Hematopoietic multipotent progenitor cell treated with erythropoietin and hydrocortisone succinate and interleukin-3 and kit ligand, for 6 days (in vitro differentiated cells): ENCODE results near the gene BHMT2.
A peak's percentile ranks its signal among the peaks of the same experiment; 100 is the strongest.

Experiments used
- DNase-seq: peaks from one replicate; pipeline ENCODE4 v3.0.0-alpha.2; 2015

The BHMT2 gene

DNA sequence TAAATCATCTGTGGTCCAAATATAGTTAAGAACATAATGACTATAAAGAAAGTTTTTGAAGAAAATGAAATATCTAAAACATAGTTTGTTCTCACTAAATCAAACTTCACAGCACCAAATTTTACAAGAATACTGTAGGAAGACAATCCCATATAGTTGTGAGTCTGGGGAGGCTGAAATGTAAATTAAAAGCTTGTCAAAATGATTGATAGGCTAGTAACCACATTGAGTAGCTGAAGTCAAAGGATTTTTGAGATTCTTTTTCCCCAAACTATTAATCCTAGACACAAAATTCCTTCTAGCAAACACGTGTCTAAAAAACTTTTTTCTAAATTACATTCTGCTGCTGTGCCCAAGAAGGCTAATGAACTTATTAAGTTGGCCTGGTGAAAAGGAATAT lies 55.0 kb downstream of the BHMT2 start:
- DNase-seq, result no peak

DNA sequence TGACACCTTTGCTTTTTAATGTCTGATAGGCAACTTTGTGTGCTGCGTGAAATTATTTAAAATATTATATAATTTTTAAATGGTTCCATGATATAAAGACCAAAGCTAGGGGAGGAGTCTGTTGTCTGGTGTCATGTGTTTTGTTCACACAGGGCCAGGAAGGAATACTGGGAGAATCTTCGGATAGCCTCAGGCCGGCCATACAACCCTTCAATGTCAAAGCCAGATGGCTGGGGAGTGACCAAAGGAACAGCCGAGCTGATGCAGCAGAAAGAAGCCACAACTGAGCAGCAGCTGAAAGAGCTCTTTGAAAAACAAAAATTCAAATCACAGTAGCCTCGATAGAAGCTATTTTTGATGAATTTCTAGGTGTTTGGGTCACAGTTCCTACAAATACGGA lies 61.2 kb downstream of the BHMT2 start:
- DNase-seq, result no peak

DNA sequence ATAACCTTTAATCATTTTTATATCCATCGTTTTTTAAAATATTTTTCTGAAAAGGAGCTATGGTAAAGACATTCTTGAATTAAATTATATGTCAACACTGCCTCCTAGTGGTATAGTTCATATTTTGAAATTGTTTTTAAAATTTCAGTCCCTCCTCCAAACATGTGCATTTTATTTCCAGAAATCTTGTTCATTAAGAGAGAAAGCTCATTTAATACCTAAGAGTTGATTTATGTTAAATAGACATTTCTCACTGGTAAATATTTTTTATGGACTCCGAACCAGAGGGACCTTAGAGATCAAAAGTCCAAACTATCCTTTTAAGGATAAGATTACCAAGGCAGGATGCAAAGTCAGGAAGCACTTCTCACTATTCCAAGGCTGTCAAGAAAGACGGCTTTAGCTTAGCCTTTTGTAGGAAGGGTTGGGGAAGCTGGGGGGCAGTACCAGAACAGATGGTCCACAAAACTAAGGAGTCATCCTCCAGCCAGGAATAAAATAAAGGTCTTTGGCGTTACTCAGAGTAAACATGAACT lies 63.6 kb downstream of the BHMT2 start:
- peak; percentile 84 for DNase-seq

DNA sequence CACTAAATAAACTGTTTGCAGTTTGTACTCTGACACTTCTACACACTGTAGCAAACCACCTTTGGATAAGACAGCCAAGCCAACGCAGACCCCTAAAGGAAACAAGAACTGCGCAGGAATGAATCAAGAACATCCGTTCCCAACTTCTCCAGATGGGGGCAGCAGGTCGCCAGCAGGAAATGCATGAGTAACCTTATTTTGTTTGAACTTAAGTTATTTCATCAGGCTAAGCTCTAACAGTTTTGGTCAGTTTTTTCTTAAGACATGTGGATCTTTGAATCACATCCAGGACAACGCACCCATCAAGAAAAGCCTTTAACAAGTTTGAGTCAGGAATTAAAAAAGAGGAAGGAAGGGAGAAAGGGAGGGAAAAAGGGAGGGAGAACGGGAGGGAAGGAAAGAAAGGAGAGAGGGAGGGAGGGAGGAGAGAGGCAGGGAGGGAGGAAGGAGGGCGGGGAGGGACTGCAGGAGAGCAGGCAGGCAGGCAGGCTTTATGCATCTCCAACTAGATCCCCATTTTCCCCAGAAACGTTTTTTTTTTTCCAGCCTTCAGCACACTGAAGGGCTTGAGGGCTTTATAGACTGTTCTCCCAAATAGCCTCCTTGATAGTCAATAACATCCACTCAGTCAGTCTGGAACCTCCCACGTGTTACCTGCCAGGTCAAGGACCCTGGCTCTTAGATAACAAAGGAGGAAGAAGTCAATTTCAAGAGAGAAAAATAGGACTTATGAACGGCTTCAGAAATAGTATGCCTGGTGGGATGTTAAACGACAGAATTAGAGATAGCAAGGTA lies 64.3 kb downstream of the BHMT2 start:
- DNase-seq, result peak; percentile 89

DNA sequence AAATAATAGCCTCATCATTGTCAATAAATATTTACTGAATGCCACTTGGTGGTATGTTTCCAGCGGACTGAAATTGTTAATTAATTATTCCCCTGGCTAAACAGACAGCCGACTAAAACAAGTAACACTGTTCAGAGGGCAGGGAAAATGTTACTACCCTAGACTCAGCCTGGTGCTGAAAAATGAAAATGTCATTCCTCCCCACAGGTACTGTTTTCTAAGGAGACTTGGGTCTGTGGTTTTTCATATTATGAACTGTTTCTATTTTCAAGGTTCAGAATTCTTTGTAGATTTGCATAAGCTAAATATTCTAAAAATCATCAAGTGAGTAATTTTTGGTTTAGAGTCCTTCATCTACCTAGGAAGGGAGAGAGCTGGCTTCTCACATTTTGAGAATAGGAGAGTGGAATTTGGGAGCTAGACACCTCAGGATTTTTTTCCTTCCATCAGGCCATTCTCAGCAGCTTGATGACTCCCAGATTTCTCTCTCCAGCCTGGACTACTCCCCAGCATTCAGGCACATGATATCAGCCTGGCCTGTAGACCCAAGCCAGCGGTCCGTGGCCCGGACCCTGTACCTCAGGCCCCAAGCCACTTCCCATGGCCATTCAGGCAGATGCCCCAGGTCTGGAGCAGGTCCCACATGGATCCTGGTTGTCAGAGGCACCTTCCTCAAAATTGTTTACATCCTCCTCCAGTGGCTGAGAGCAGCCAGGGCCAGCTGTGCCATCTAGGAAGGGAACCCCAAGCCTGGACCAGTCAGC lies 66.4 kb downstream of the BHMT2 start:
- no peak for DNase-seq

DNA sequence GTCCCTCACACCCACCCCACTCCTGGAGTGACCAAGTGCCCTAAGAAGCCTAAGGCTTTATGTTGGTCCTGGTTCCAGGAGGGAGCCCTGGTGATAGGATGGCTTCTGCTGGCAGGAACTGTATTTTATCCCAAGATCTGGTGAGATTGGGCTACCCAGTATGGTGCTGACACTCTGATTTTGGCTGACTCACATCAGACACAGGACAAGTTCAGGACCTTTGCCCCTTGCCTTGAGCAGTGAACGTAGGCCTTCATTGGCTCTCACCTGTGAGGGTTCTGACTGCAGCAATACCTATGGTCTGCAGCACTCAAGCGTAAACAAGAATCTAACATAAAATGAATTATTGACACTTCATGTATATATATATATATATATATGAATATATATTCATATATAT lies 67.1 kb downstream of the BHMT2 start:
- DNase-seq, result no peak
